Measurements from ENCODE around the gene OR1B1. TPM values are rescaled to one million over a fixed set of nuclear protein-coding genes. Genes with fewer than 3 reads are reported as not detected.

Gene OR1B1
- total and polyA plus RNA-seq, 2 of the 8 experiments (the other 6 are each of a cell fraction or from before 2014, with no cell fraction given), result not detected

- Histone ChIP-seq H4K91ac (replicated peaks; ENCODE audit: insufficient read length, low read length) (no peak within 1 kb of the TSS), H3K27ac (ENCODE audit: low read depth, low read length) (no peak within 1 kb of the TSS), H3K56ac (replicated peaks; ENCODE audit: insufficient read length, low read depth, low read length) (no peak within 1 kb of the TSS), H3K23me2 (ENCODE audit: low read depth, low read length) (no peaks in the 10 kb centered on the region), H4K20me1 (replicated peaks in 1 of 2; ENCODE audit: control insufficient read depth in 1 of 2, insufficient read depth in 2 of 2, low read length in 2 of 2) (no peaks in the 10 kb centered on the region), H3K4me1 (replicated peaks in 1 of 4; ENCODE audit: control insufficient read depth in 3 of 4, insufficient read depth in 4 of 4, low read length in 3 of 4) (no peaks in the 10 kb centered on the region), H3K23ac (ENCODE audit: insufficient read length) (no peak within 1 kb of the TSS), H3K36me3 (ENCODE audit: control insufficient read depth in 2 of 4, insufficient read depth in 4 of 4, low read length in 3 of 4) (no peaks in the 10 kb centered on the region), H3K14ac (ENCODE audit: insufficient read length) (no peak within 1 kb of the TSS), H4K8ac (ENCODE audit: extremely low read depth, insufficient read depth, low read length) (no peak within 1 kb of the TSS), H2BK15ac (ENCODE audit: low read length) (no peak within 1 kb of the TSS), H2BK12ac (ENCODE audit: low read depth, low read length) (no peak within 1 kb of the TSS), H3K79me2 (ENCODE audit: control insufficient read depth in 1 of 2, insufficient read depth in 2 of 2, low read length in 2 of 2) (no peaks in the 10 kb centered on the region), H3K27me3 (replicated peaks in 1 of 4; ENCODE audit: control insufficient read depth in 3 of 4, extremely low read depth in 1 of 4, insufficient read depth in 3 of 4, low read length in 3 of 4) (no peaks in the 10 kb centered on the region), H2BK120ac (replicated peaks; ENCODE audit: low read depth, low read length) (no peak within 1 kb of the TSS), H3K4ac (replicated peaks; ENCODE audit: insufficient read length, low read depth, low read length) (no peak within 1 kb of the TSS), H4K5ac (ENCODE audit: insufficient read length, low read depth, low read length) (no peak within 1 kb of the TSS), H3K79me1 (ENCODE audit: low read depth, low read length) (no peaks in the 10 kb centered on the region), H3K9ac (replicated peaks in 1 of 4; ENCODE audit: extremely low read depth in 1 of 4, low read depth in 3 of 4, low read length in 3 of 4) (no peak within 1 kb of the TSS), H2AK5ac (ENCODE audit: low read depth, low read length) (no peak within 1 kb of the TSS), H3K18ac (ENCODE audit: extremely low read depth, low read length) (no peak within 1 kb of the TSS), H2BK5ac (ENCODE audit: low read depth, low read length) (no peak within 1 kb of the TSS), H2BK20ac (ENCODE audit: low read length) (no peak within 1 kb of the TSS), H3K4me3 (ENCODE audit: extremely low read depth in 1 of 4, insufficient read depth in 2 of 4, low read depth in 3 of 4, low read length in 4 of 4) (no peak within 1 kb of the TSS), H3K4me2 (ENCODE audit: insufficient read depth in 1 of 2, low read depth in 2 of 2, low read length in 2 of 2) (no peak within 1 kb of the TSS), H3K9me3 (ENCODE audit: insufficient read depth in 2 of 2, low read depth in 1 of 2, low read length in 1 of 2) (peaks cover 48 to 54% of the 10 kb centered on the region in 2 experiments), H2AFZ (ENCODE audit: low read length) (no peak within 1 kb of the TSS)
- POLR2A ChIA-PET (ENCODE audit: partially characterized antibody), result no interaction called here
- DNase-seq (ENCODE audit: low read depth in 1 of 2, low spot score in 2 of 2), result no peak
- CTCF ChIA-PET (ENCODE audit: partially characterized antibody), result no interaction called here
- no peak for FAIRE-seq
- WGBS, 2 experiments (ENCODE audit: extremely low coverage in 1 of 2, insufficient coverage in 1 of 2, insufficient read length in 1 of 2, insufficient replicate concordance in 2 of 2, low coverage in 1 of 2, low lambda C conversion rate in 2 of 2, missing lambda C conversion rate in 1 of 2), result 76% methylated on average over 1 of the region's 1 CpG; no CpG with 5 or more reads in 1 of the 2 experiments
- TF ChIP-seq TEAD4 (IDR thresholded peaks at IDR 0.05; ENCODE audit: low read depth, low read length) (no peak), RAD21 (IDR thresholded peaks at IDR 0.05 in 1 of 2, conservative IDR thresholded peaks at IDR 0.05 in 1 of 2; ENCODE audit: low read depth in 2 of 2, low read length in 2 of 2) (no peak), RXRA (IDR thresholded peaks at IDR 0.05; ENCODE audit: insufficient read depth, low read depth, low read length) (no peak), POLR2AphosphoS5 (IDR thresholded peaks at IDR 0.05; ENCODE audit: low read depth, low read length) (no peak), TCF12 (IDR thresholded peaks at IDR 0.05; ENCODE audit: low read depth, low read length) (no peak), MAX (IDR thresholded peaks at IDR 0.05) (no peak), CBX8 (IDR thresholded peaks at IDR 0.05; ENCODE audit: borderline replicate concordance, low read depth, low read length) (no peak), TAF1 (IDR thresholded peaks at IDR 0.05; ENCODE audit: low read depth, low read length) (no peak), TAF7 (optimal IDR thresholded peaks at IDR 0.05; ENCODE audit: borderline replicate concordance, low read depth, low read length) (no peak), SP4 (IDR thresholded peaks at IDR 0.05; ENCODE audit: low read length) (no peak), EP300 (IDR thresholded peaks at IDR 0.05; ENCODE audit: borderline replicate concordance in 1 of 2, low read depth in 2 of 2, low read length in 2 of 2) (no peak), CTBP2 (IDR thresholded peaks at IDR 0.05; ENCODE audit: borderline replicate concordance, insufficient read depth, insufficient read length, low read length) (no peak), FOSL1 (IDR thresholded peaks at IDR 0.05; ENCODE audit: insufficient read depth, low read depth, low read length) (no peak), ATF3 (IDR thresholded peaks at IDR 0.05; ENCODE audit: insufficient read depth, low read depth, low read length) (no peak)
These were observed 43.1 kb downstream of the OR1B1 start, which contains the start of gene OR1Q1 for GRCh38 chr9:122614362-122614761. OR1Q1 (plus strand) TSS chr9:122614738; CDS start chr9:122614738, 0 bp downstream.

Measured in H1 (cell line).